Natural killer cell (primary cell): ENCODE results near the gene SRI. TPM values are rescaled to one million over a fixed set of nuclear protein-coding genes. Genes with fewer than 3 reads are reported as not detected.

Experiments
- ATAC-seq, 3 donors: fragments of 150-1000 bp in 2 of 3; fragments of 200-7000 bp in 1 of 3; cut with Tn5 transposase; 1 replicate in 1 of 3; 2 replicates in 2 of 3; pipeline ENCODE4 v1.10.0; 2021; ENCODE audit warnings: mild to moderate bottlenecking in 2 of 3, moderate library complexity in 2 of 3
- DNase-seq, 2 donors: peaks; one replicate each; pipeline versions ENCODE4 v3.0.0 to v3.0.0-alpha.2; 2013 to 2021; ENCODE audit warnings: mixed read lengths in 1 of 2
- H3K27ac ChIP-seq: one replicate; pipeline ENCODE4 v1.5.1; 2013; ENCODE audit warnings: mild to moderate bottlenecking, low read length
- H3K27me3 ChIP-seq: one replicate; pipeline ENCODE4 v1.6.1; 2013; ENCODE audit warnings: low read length; ENCODE audit not compliant: control insufficient read depth, insufficient read depth
- H3K36me3 ChIP-seq: one replicate; pipeline ENCODE4 v1.6.1; 2013; ENCODE audit warnings: low read length; ENCODE audit not compliant: control insufficient read depth, insufficient read depth
- H3K4me1 ChIP-seq: one replicate; pipeline ENCODE4 v1.6.1; 2013; ENCODE audit warnings: low read length; ENCODE audit not compliant: control insufficient read depth, insufficient read depth
- H3K4me3 ChIP-seq: one replicate; pipeline ENCODE4 v1.5.1; 2013; ENCODE audit warnings: low read length
- H3K9me3 ChIP-seq: one replicate; pipeline ENCODE4 v1.6.1; 2013; ENCODE audit warnings: low read length; ENCODE audit not compliant: control insufficient read depth, insufficient read depth
- H3K27ac Mint-ChIP-seq, 2 donors: one replicate each; pipeline ENCODE4 v1.8.0; 2022; ENCODE audit warnings: mild to moderate bottlenecking in 2 of 2, mixed read lengths in 2 of 2, moderate library complexity in 1 of 2
- H3K27me3 Mint-ChIP-seq, 2 donors: one replicate each; pipeline ENCODE4 v1.8.0; 2022; ENCODE audit warnings: low read depth in 2 of 2, mixed read lengths in 2 of 2
- H3K36me3 Mint-ChIP-seq: one replicate; pipeline ENCODE4 v1.8.0; 2022; ENCODE audit warnings: mixed read lengths
- H3K4me1 Mint-ChIP-seq, 2 donors: one replicate each; pipeline ENCODE4 v1.8.0; 2022; ENCODE audit warnings: mixed read lengths in 2 of 2
- H3K4me3 Mint-ChIP-seq: one replicate; pipeline ENCODE4 v1.8.0; 2022; ENCODE audit warnings: mild to moderate bottlenecking, moderate library complexity, mixed read lengths
- H3K9me3 Mint-ChIP-seq, 2 donors: one replicate each; pipeline ENCODE4 v1.8.0; 2022; ENCODE audit warnings: mixed read lengths in 2 of 2
- WGBS: methylation state at CpG from one replicate; pipeline ENCODE4 v1.1.7; 2013; ENCODE audit warnings: missing lambda C conversion rate; ENCODE audit not compliant: insufficient coverage; 5-methylcytosine and 5-hydroxymethylcytosine counted together
- intact Hi-C: fragments of 100-400 bp; cut with micrococcal nuclease; formaldehyde crosslinking; loops from one replicate; pipeline ENCODE4 v1.14.2; 2022
- total RNA-seq, 4 donors: library from RNA; stranded (reverse); fragments of 120-200 nt in 1 of 4; gene quantifications; one replicate each; pipeline versions ENCODE4 v1.2.3 to v1.2.4, GENCODE V29; 2013 to 2022
- TF ChIP-seq, protein P1 (sequence below): fragments of 200-600 bp; IDR thresholded peaks from one replicate; pipeline ENCODE4 v1.8.0; 2022; ENCODE audit warnings: antibody characterized with exemption

The SRI gene
- total RNA-seq, 3 donors from 2014 or later (not counting 1 experiment from before 2014, with no cell fraction given): 67.9 to 75.0 (median 68.6) TPM

DNA sequence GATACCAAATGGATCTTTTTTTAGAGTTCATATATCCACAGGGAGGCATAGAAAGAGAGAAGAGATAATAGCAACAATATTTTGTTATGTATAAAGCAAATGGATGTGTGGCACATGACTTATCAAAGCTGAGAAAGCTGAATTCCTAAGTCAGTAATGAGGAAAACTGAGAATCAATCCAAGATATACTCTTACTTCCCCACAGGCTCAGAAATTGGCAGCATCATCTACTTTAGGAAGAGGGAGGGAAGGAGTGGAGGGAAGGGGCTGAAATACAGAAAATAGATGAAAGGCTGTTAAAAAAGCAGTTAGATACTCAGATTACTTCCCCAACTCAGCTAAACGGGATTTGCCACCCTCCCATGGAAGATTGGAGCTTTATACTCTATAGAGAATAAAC lies 63.5 kb downstream of the SRI start:
- Histone ChIP-seq H3K9me3 (no peaks in the 10 kb centered on the region), H3K36me3 (no peaks in the 10 kb centered on the region), H3K4me1 (no peaks in the 10 kb centered on the region), H3K27ac (no peak overlapping the region), H3K4me3 (no peak overlapping the region), H3K27me3 (no peaks in the 10 kb centered on the region)
- TF ChIP-seq, protein P1, sequence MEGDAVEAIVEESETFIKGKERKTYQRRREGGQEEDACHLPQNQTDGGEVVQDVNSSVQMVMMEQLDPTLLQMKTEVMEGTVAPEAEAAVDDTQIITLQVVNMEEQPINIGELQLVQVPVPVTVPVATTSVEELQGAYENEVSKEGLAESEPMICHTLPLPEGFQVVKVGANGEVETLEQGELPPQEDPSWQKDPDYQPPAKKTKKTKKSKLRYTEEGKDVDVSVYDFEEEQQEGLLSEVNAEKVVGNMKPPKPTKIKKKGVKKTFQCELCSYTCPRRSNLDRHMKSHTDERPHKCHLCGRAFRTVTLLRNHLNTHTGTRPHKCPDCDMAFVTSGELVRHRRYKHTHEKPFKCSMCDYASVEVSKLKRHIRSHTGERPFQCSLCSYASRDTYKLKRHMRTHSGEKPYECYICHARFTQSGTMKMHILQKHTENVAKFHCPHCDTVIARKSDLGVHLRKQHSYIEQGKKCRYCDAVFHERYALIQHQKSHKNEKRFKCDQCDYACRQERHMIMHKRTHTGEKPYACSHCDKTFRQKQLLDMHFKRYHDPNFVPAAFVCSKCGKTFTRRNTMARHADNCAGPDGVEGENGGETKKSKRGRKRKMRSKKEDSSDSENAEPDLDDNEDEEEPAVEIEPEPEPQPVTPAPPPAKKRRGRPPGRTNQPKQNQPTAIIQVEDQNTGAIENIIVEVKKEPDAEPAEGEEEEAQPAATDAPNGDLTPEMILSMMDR: no peak
- Mint-ChIP-seq H3K36me3 (peaks cover 35% of the 10 kb centered on the region), H3K9me3 (peaks cover 6 to 14% of the 10 kb centered on the region in 2 donors), H3K4me3 (no peak overlapping the region), H3K4me1 (no peaks in the 10 kb centered on the region), H3K27me3 (no peaks in the 10 kb centered on the region), H3K27ac (no peak overlapping the region)
- no CpG with 5 or more reads among the region's 1 CpG for WGBS
- DNase-seq: no peak
- no peak for ATAC-seq
- intact Hi-C loops: no loop called here

DNA sequence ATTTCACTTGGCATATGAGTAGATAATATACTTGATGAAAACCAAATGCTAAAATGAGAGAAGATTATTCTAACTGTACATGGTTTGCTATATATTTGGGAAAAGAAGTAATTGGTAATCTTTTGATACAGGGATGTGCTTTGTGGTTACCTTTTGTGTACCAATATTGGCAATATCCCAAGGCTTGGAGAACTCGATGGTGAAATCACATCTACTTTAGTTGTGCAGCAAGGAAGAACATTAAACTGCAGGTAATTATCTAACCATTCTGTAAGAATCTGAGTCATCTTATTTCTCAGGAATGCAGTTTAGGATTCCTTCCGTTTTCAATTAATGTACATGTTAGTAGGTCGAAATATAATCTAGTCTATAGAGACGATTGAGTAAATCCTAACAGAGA lies 64.1 kb downstream of the SRI start:
- no peak overlapping the region for H3K4me3 Mint-ChIP-seq
- peaks cover 35% of the 10 kb centered on the region for H3K36me3 Mint-ChIP-seq
- 85% methylated on average over 4 of the region's 4 CpGs for WGBS
- H3K27ac Mint-ChIP-seq: no peak overlapping the region
- TF ChIP-seq, protein P1: no peak
- Histone ChIP-seq H3K36me3 (no peaks in the 10 kb centered on the region), H3K27ac (no peak overlapping the region), H3K4me3 (no peak overlapping the region), H3K9me3 (no peaks in the 10 kb centered on the region), H3K4me1 (no peaks in the 10 kb centered on the region), H3K27me3 (no peaks in the 10 kb centered on the region)
- DNase-seq (no peak), ATAC-seq (no peak)
- intact Hi-C loops: no loop called here
- peaks cover 6 to 14% of the 10 kb centered on the region in 2 donors for H3K9me3 Mint-ChIP-seq
- H3K27me3 Mint-ChIP-seq: no peaks in the 10 kb centered on the region
- no peaks in the 10 kb centered on the region for H3K4me1 Mint-ChIP-seq

Other genes starting within 250 kb of the SRI start
- gene STEAP4, start 86.9 kb upstream of the SRI start, total RNA-seq: 1 to 10 TPM in 1 of 3 donors, under 1 TPM in 1, not detected in 1; 0.18 to 3.0 TPM